Endothelial cell of umbilical vein (primary cell): ENCODE data around the gene ZAR1.

Source experiments
- CTCF ChIP-seq, 2 donors: IDR thresholded peaks; 1 replicate in 1 of 2; 2 replicates in 1 of 2; pipeline ENCODE4 v1.5.1; 2011; ENCODE audit warnings: low read length in 2 of 2, mild to moderate bottlenecking in 2 of 2, moderate library complexity in 2 of 2, control low read depth in 1 of 2, inconsistent platforms in 1 of 2, low read depth in 1 of 2; ENCODE audit not compliant: insufficient read depth in 1 of 2; ENCODE audit errors: extremely low read depth in 1 of 2
- EZH2 ChIP-seq: IDR thresholded peaks from 2 replicates; pipeline ENCODE4 v1.6.1; 2012; ENCODE audit warnings: borderline replicate concordance, low read depth, mild to moderate bottlenecking, moderate library complexity, low read length, inconsistent platforms; ENCODE audit not compliant: severe bottlenecking
- JUN ChIP-seq: IDR thresholded peaks from 2 replicates; pipeline ENCODE4 v1.6.1; 2011; ENCODE audit warnings: borderline replicate concordance, low read depth; ENCODE audit not compliant: insufficient read length, insufficient read depth
- MAX ChIP-seq: IDR thresholded peaks from 2 replicates; pipeline ENCODE4 v1.6.1; 2011; ENCODE audit not compliant: insufficient read depth, insufficient read length
- POLR2A ChIP-seq: IDR thresholded peaks from 2 replicates; pipeline ENCODE4 v1.6.1; 2012; ENCODE audit warnings: low read depth, mild to moderate bottlenecking, control low read depth, low read length
- POLR2AphosphoS5 ChIP-seq: IDR thresholded peaks from 2 replicates; pipeline ENCODE4 v1.6.1; 2012; ENCODE audit warnings: low read depth, mild to moderate bottlenecking, control low read depth, low read length, moderate library complexity; ENCODE audit not compliant: insufficient read depth

- no peak for TF ChIP-seq EZH2
- TF ChIP-seq CTCF (IDR thresholded peaks at IDR 0.05; ENCODE audit: extremely low read depth in 1 of 2, insufficient read depth in 1 of 2, low read depth in 1 of 2, low read length in 2 of 2): no peak
- TF ChIP-seq POLR2A: no peak
- TF ChIP-seq JUN: no peak
- TF ChIP-seq POLR2AphosphoS5: no peak
- TF ChIP-seq MAX: no peak
Measured at GRCh38 chr4:48503233-48504025, 13.4 kb downstream of the ZAR1 start.
